IPS DF 6.9 (cell line): ENCODE results near the gene LSM14B.
"Not testable (repeated sequence)": the region's sequence is repeated elsewhere in the genome, so short reads cannot be mapped to it uniquely, and the experiment has no call there.

Experiments used
- DNase-seq: peaks from one replicate; pipeline ENCODE4 v3.0.0-alpha.2; 2013; ENCODE audit warnings: low read depth, low spot score
- H3K27ac ChIP-seq: one replicate; pipeline ENCODE4 v1.5.1; 2013; ENCODE audit warnings: low read length, control low read depth
- H3K27me3 ChIP-seq: 2 replicates; pipeline ENCODE4 v1.6.1; 2013; ENCODE audit warnings: mild to moderate bottlenecking, low read length; ENCODE audit not compliant: control insufficient read depth, insufficient read depth
- H3K36me3 ChIP-seq: 2 replicates; pipeline ENCODE4 v1.6.1; 2013; ENCODE audit warnings: low read length; ENCODE audit not compliant: control insufficient read depth, insufficient read depth
- H3K4me1 ChIP-seq: 2 replicates; pipeline ENCODE4 v1.6.1; 2013; ENCODE audit warnings: low read length; ENCODE audit not compliant: control insufficient read depth, insufficient read depth
- H3K4me3 ChIP-seq: 2 replicates; pipeline ENCODE4 v1.5.1; 2013; ENCODE audit warnings: mild to moderate bottlenecking, low read length
- H3K9me3 ChIP-seq: 2 replicates; pipeline ENCODE4 v1.6.1; 2013; ENCODE audit warnings: low read length, inconsistent platforms; ENCODE audit not compliant: control insufficient read depth, insufficient read depth
- WGBS: extraction: QIAGEN DNeasy Blood & Tissue Kit; methylation state at CpG from one replicate; pipeline ENCODE4 v1.1.7; 2013; ENCODE audit warnings: mixed read lengths, missing lambda C conversion rate; ENCODE audit not compliant: insufficient read length, insufficient coverage; 5-methylcytosine and 5-hydroxymethylcytosine counted together

LSM14B gene

DNA sequence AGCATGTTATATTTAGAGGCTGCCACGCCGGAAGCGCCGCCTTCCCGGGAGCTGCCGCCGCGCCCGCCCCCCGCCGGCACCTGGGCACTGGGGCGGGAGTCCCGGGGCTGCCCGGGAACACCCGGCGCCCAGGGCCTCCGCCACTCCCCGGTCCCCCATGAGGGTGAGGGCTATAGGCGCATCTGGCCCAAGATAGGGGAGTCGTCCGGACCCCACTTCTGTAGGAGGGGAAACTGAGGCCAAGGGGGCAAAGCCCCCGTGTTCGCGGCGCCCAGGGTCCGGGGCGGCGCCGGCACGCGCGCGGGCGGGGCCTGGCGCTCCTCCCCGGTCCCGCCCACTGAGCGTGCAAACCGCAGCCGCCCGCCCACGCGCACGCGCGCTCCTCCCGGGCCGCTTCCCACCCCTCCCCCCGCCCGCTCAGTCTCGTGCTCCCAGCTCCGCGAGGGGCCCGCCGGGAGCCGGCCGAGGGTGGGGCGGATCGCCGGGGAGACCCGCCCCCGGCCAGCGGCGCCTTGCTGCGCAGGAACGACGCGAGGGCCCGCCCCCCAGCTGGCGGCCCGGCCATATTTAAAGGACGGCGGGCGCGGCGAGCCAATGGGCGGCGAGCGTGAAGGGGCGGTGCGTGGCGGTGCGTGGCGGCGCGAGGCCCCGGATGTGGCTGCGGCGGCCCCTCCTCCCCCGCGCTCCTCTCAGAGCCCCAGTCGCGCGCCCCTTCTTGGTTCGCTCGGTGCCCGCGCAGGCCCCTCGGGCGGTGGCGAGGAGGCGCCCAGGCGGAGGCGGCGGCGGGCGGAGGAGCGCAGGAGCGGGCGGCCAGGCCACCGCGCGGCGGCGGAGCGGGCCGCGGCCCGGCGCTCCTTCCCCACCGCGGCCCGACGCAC, at the start of gene LSM14B:
TSS of gene LSM14B (plus strand) at position 700 of the 878 bp plus-strand sequence. CDS start 192 bp downstream, outside the sequence.
- peak; percentile 70 for DNase-seq
- Histone ChIP-seq H3K9me3 (no peaks in the 10 kb centered on the region), H3K36me3 (peaks cover 12% of the 10 kb centered on the region), H3K27ac (no peak within 1 kb of the TSS), H3K27me3 (no peaks in the 10 kb centered on the region), H3K4me1 (no peaks in the 10 kb centered on the region), H3K4me3 (peak within 1 kb of the TSS; percentile 91)
- WGBS: no CpG with 5 or more reads among the region's 124 CpGs

DNA sequence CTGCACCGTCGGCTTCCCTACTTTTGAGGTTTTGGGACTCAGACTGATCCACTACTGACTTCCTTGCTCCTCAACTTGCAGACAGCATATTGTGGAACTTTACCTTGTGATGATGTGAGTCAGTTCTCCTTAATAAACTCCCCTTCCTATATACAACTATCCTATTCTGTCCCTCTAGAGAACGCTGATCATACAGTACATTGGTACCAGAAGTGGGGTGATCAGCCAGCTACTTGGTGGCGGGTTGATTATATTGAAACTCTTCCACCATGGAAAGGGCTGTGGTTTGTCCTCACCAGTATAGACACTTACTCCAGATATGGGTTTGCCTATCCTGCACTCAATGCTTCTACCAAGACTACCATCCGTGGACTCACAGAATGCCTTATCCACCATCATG, 49.0 kb upstream of the LSM14B start:
- no CpG with 5 or more reads among the region's 5 CpGs for WGBS
- H3K27me3 ChIP-seq: no peaks in the 10 kb centered on the region
- no peaks in the 10 kb centered on the region for H3K36me3 ChIP-seq
- peaks cover 2% of the 10 kb centered on the region for H3K9me3 ChIP-seq
- DNase-seq: no peak
- no peaks in the 10 kb centered on the region for H3K4me1 ChIP-seq
- H3K27ac ChIP-seq: no peak overlapping the region
- no peak overlapping the region for H3K4me3 ChIP-seq

DNA sequence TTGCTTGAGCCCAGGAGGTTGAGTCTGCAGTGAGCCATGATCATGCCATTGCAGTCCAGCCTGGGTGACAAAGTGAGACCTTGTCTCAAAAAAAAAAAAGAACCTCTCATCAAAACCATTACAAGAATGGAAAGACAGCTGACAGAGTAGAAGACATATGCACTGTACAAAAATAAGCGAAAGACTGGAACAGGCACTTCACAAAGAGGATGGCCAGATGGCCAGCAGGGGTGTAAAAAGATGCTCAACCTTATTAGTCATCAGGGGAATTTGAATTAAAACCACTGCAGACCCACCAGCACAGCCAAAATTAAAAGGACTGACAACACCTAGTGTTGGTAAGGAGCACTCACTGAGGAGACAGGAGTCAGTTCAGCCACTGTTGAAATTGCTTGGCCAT, 43.1 kb upstream of the LSM14B start:
- no peak for DNase-seq
- Histone ChIP-seq H3K27ac (no peak overlapping the region), H3K9me3 (peaks cover 2% of the 10 kb centered on the region), H3K4me3 (no peak overlapping the region), H3K4me1 (no peaks in the 10 kb centered on the region), H3K27me3 (no peaks in the 10 kb centered on the region), H3K36me3 (no peaks in the 10 kb centered on the region)
- no CpG with 5 or more reads among the region's 1 CpG for WGBS

DNA sequence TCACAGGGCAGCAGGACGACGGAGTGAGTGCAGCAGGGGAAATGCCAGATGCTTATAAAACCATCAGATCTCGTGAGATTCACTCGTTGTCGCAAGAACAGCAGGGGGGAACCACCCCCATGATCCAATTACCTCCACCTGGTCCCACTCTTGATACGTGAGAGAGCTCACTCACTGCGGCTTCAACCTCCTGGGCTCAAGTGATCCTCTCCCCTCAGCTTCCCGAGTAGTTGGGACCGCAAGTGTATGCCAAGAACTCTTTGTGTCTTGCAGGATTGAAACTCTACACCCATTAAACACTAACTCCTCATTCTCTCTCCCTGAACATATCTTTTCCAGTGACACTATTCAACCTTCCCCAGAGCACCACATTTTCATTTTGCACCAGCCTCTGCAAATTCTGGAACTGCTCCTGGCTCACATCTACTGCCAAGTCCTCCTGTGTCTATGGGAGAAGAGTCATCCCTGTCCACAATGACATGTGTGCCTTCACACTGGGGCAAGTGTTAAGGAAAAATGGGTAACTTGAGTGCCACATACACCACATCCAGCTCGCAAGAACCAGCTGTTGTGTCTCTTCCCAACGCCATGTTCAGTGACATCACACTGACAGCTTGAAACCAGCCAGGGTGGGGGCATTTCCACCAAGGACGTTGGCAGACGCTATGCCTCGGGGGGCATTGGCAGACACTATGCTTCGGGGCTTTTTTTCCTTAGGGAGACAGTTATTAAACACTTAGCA, 41.9 kb upstream of the LSM14B start:
- Histone ChIP-seq H3K4me3 (no peak overlapping the region), H3K9me3 (peaks cover 2% of the 10 kb centered on the region), H3K27me3 (no peaks in the 10 kb centered on the region), H3K27ac (no peak overlapping the region), H3K4me1 (no peaks in the 10 kb centered on the region), H3K36me3 (no peaks in the 10 kb centered on the region)
- WGBS: no CpG with 5 or more reads among the region's 15 CpGs
- no peak for DNase-seq

DNA sequence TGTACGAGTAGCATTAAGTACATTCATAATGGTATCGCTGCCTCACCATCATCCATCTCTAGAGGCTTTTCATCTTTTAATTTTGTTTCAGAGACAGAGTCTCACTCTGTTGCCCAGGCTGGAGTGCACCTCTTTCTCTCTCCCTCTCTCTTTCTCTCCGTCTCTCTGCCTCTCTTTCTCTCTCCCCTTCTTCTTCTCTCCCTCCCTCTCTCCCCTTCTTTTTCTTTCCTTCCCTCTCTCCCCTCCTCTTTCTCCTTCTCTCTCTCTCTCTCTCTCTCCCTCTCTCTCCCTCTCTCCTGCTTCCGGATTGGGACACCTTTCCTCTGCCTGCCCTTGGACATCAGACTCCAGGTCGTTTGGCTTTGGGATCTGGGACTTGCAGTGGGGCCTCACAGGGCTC, 39.0 kb upstream of the LSM14B start:
- no CpG with 5 or more reads among the region's 5 CpGs for WGBS
- H3K27ac ChIP-seq: no peak overlapping the region
- H3K27me3 ChIP-seq: no peaks in the 10 kb centered on the region
- H3K9me3 ChIP-seq: peaks cover 2% of the 10 kb centered on the region; the same call in 1 of the 2 replicates
- no peak for DNase-seq
- H3K4me3 ChIP-seq: no peak overlapping the region
- no peaks in the 10 kb centered on the region for H3K36me3 ChIP-seq
- H3K4me1 ChIP-seq: no peaks in the 10 kb centered on the region; the same call in 1 of the 2 replicates

DNA sequence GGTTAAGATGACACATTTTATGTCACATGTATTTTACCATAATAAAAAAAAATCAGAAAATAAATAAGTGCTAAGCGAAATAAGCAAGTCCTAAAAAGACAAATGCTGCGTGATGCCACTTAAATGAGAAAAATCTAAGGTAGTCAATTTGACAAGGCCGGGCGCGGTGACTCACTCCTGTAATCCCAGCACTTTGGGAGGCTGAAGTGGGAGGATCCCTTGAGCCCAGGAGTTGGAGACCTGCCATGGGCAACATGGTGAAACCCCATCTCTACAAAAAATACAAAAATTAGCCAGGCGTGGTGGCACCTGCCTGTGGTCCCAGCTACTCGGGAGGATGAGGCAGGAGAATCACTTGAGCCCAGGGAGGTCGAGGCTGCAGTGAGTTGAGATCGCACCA, 38.1 kb upstream of the LSM14B start:
- H3K36me3 ChIP-seq, DNase-seq, H3K4me1 ChIP-seq, H3K4me3 ChIP-seq, H3K27me3 ChIP-seq, H3K9me3 ChIP-seq, H3K27ac ChIP-seq: not testable (repeated sequence)
- WGBS: no CpG with 5 or more reads among the region's 9 CpGs

DNA sequence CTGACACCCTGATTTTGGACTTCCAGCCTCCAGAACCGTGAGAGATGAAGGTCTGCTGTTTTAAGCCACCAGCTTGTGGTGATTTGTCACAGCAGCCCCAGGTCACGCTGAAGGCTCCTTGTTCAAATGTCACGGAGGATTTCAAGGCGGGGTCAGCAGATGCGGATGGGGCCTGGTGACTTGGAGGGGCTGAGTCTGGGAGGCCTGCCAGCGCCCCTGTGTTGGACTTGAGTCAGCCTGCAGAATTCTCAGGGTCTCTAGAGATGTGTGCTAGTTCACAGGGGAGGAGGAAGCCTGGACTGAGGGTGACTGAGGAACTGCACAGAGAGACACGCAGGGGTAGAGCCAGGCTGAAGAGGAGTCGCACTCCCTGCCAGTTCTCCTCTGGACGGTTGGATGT, 37.1 kb upstream of the LSM14B start:
- WGBS: no CpG with 5 or more reads among the region's 9 CpGs
- Histone ChIP-seq H3K36me3 (no peaks in the 10 kb centered on the region), H3K9me3 (no peaks in the 10 kb centered on the region), H3K27ac (no peak overlapping the region), H3K4me3 (no peak overlapping the region), H3K27me3 (no peaks in the 10 kb centered on the region), H3K4me1 (no peaks in the 10 kb centered on the region; the same call in 1 of the 2 replicates)
- no peak for DNase-seq

DNA sequence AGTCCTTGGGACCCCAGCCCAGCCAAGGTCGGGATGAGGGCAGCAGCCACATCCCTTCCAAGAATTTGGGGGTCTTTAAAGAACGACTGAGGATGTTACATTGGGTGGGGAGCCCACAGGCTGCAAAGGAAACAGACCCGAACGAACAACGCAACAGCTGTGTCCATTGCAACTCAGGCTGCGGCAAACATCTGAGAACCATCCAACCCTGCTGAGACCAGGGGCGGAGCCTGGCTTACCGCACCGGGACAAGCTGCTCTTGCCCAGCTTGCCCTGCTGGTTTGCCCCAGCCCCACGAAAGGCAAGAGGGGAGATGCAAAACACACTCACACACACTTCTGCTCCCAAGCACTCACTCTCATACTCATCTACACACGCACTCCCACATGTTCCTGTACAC, 35.0 kb upstream of the LSM14B start:
- Histone ChIP-seq H3K27me3 (no peaks in the 10 kb centered on the region), H3K4me1 (no peaks in the 10 kb centered on the region; the same call in 1 of the 2 replicates), H3K36me3 (no peaks in the 10 kb centered on the region), H3K9me3 (no peaks in the 10 kb centered on the region), H3K4me3 (no peak overlapping the region), H3K27ac (no peak overlapping the region)
- DNase-seq: no peak
- WGBS: 100% methylated on average over 1 of the region's 11 CpGs

DNA sequence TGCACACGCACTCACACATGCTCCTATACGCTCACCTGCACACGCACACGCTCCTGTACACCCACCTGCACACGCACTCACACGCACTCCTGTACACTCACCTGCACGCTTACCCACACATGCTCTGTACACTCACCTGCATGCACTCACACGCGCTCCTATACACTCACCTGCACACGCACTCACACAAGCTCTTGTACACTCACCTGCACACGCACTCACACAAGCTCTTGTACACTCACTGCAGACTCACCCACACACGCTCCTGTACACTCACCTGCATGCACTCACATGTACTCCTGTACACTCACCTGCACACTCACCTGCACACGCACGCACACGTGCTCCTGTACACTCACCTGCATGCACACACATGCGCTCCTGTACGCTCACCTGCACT, 34.6 kb upstream of the LSM14B start:
- Histone ChIP-seq H3K9me3 (no peaks in the 10 kb centered on the region), H3K4me3 (no peak overlapping the region), H3K4me1 (no peaks in the 10 kb centered on the region; the same call in 1 of the 2 replicates), H3K27ac (no peak overlapping the region), H3K36me3 (no peaks in the 10 kb centered on the region), H3K27me3 (no peaks in the 10 kb centered on the region)
- DNase-seq: no peak
- WGBS: 100% methylated on average over 2 of the region's 17 CpGs

DNA sequence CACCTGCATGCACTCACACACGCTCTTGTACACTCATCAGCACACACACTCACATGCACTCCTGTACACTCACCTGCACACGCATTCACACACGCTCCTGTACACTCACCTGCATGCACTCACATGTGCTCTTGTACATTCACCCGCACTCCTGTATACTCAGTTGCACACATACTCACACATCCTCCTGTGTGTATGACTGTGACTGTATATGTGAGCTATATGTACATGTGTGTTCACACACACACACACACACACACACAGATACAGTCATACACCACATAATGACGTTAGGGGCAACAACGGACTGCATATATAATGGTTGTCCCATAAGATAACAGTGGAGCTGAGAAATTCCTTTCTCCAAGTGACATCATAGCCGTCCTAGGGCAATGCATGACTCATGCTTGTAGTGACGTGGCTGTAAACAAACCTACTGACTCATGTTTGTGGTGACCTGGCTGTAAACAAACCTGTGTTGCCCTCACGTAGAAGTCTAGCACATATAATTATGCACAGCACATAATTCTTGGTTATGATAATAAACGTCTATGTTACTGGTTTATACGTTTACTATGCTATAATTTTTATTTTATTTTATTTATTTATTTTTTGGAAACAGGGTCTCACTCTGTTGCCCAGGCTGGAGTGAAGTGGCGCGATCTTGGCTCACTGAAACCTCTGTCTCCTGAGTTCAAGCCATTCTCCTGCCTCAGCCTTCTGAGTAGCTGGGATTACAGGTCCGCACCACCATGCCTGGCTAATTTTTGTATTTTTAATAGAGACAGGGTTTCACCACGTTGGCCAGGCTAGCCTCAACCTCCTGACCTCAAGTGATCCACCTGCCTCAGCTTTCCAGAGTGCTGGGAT, 33.8 kb upstream of the LSM14B start:
- Histone ChIP-seq H3K4me3 (no peak overlapping the region), H3K27ac (no peak overlapping the region), H3K27me3 (no peaks in the 10 kb centered on the region), H3K4me1 (no peaks in the 10 kb centered on the region; the same call in 1 of the 2 replicates), H3K36me3 (no peaks in the 10 kb centered on the region), H3K9me3 (no peaks in the 10 kb centered on the region)
- DNase-seq: no peak
- no CpG with 5 or more reads among the region's 15 CpGs for WGBS
